HepG2 (cell line): Measurements from ENCODE around the gene C14orf119. TPM values are rescaled to one million over a fixed set of nuclear protein-coding genes. Genes with fewer than 3 reads are reported as not detected.
A peak's percentile ranks its signal among the peaks of the same experiment; 100 is the strongest.

Source experiments
- ARNTL ChIP-seq: sonication (generic); formaldehyde crosslinking; IDR thresholded peaks from 2 replicates; pipeline ENCODE4 v1.4.0; 2020; ENCODE audit warnings: mild to moderate bottlenecking, missing genetic modification reagents
- CHD4 ChIP-seq: fragments of 200-600 bp; sonication (generic); IDR thresholded peaks from 2 replicates; pipeline ENCODE4 v1.7.0; 2017; ENCODE audit warnings: mild to moderate bottlenecking, low read length, borderline replicate concordance
- CREM ChIP-seq, 2 experiments: sonication (generic) in 1 of 2; formaldehyde crosslinking in 1 of 2; IDR thresholded peaks; 2 replicates each; pipeline versions ENCODE4 v1.4.0 to v1.6.1; 2016 to 2020; ENCODE audit warnings: antibody characterized with exemption in 1 of 2, mild to moderate bottlenecking in 1 of 2, missing genetic modification reagents in 1 of 2
- FOXP4 ChIP-seq: sonication (generic); formaldehyde crosslinking; IDR thresholded peaks from 2 replicates; pipeline ENCODE4 v1.4.0; 2020; ENCODE audit warnings: missing genetic modification reagents
- GABPB1 ChIP-seq: IDR thresholded peaks from 2 replicates; pipeline ENCODE4 v1.6.1; 2016; ENCODE audit warnings: mild to moderate bottlenecking, missing genetic modification reagents, moderate library complexity, missing compliant biosample characterization
- HNRNPUL1 ChIP-seq: fragments of 200-400 bp; formaldehyde crosslinking; IDR thresholded peaks from 2 replicates; pipeline ENCODE4 v1.6.1; 2017; ENCODE audit warnings: low read depth, mild to moderate bottlenecking, low read length, moderate library complexity
- JUNB ChIP-seq: sonication (generic); formaldehyde crosslinking; IDR thresholded peaks from 2 replicates; pipeline ENCODE4 v1.8.0; 2022; ENCODE audit warnings: missing genetic modification reagents, mild to moderate bottlenecking, borderline replicate concordance
- JUND ChIP-seq: sonication (generic); formaldehyde crosslinking; IDR thresholded peaks from 2 replicates; pipeline ENCODE4 v1.8.0; 2022; ENCODE audit warnings: mild to moderate bottlenecking, missing genetic modification reagents
- MAFF ChIP-seq: IDR thresholded peaks from 2 replicates; pipeline ENCODE4 v1.6.1; 2011; ENCODE audit warnings: low read depth, low read length, improper control_type of control experiment
- MEIS1 ChIP-seq: sonication (generic); formaldehyde crosslinking; IDR thresholded peaks from 2 replicates; pipeline ENCODE4 v1.9.0; 2021; ENCODE audit warnings: mild to moderate bottlenecking, missing genetic modification reagents, moderate library complexity, borderline replicate concordance
- NR2F6 ChIP-seq, 2 experiments: IDR thresholded peaks; 2 replicates each; pipeline ENCODE4 v1.6.1; 2016; ENCODE audit warnings: antibody characterized with exemption in 1 of 2, mild to moderate bottlenecking in 1 of 2
- PATZ1 ChIP-seq: sonication (generic); formaldehyde crosslinking; IDR thresholded peaks from 2 replicates; pipeline ENCODE4 v1.4.0; 2020; ENCODE audit warnings: missing genetic modification reagents
- PHF20 ChIP-seq: sonication (generic); formaldehyde crosslinking; IDR thresholded peaks from 2 replicates; pipeline ENCODE4 v1.5.0; 2020; ENCODE audit warnings: mild to moderate bottlenecking, missing genetic modification reagents
- REL ChIP-seq: sonication (generic); formaldehyde crosslinking; conservative IDR thresholded peaks from 2 replicates; pipeline ENCODE4 v1.8.0; 2022; ENCODE audit warnings: mild to moderate bottlenecking, missing genetic modification reagents, moderate library complexity
- SOX13 ChIP-seq, 3 experiments: fragments of 450-650 bp in 1 of 3; sonication (generic) in 1 of 3; formaldehyde crosslinking in 1 of 3; IDR thresholded peaks in 2 of 3; conservative IDR thresholded peaks in 1 of 3; 2 replicates each; pipeline versions ENCODE4 v1.5.0 to v1.6.1; 2016 to 2020; ENCODE audit warnings: antibody characterized with exemption in 1 of 3, mild to moderate bottlenecking in 1 of 3, missing compliant biosample characterization in 1 of 3, missing genetic modification reagents in 1 of 3, moderate library complexity in 1 of 3
- THAP11 ChIP-seq: IDR thresholded peaks from 2 replicates; pipeline ENCODE4 v1.6.1; 2016; ENCODE audit warnings: missing biosample characterization, missing genetic modification reagents
- U2AF2 ChIP-seq: fragments of 200-400 bp; formaldehyde crosslinking; IDR thresholded peaks from 2 replicates; pipeline ENCODE4 v1.6.1; 2017; ENCODE audit warnings: low read depth, mild to moderate bottlenecking, low read length
- ZBTB7A ChIP-seq: sonication (generic); formaldehyde crosslinking; IDR thresholded peaks from 2 replicates; pipeline ENCODE4 v1.8.0; 2022; ENCODE audit warnings: mild to moderate bottlenecking, missing genetic modification reagents
- ZFP62 ChIP-seq: sonication (generic); formaldehyde crosslinking; IDR thresholded peaks from 2 replicates; pipeline ENCODE4 v1.4.0; 2020; ENCODE audit warnings: missing genetic modification reagents
- ZFYVE20 ChIP-seq: sonication (generic); formaldehyde crosslinking; IDR thresholded peaks from 2 replicates; pipeline ENCODE4 v1.8.0; 2023; ENCODE audit warnings: low read depth, mild to moderate bottlenecking, moderate library complexity, missing genetic modification reagents, borderline replicate concordance
- ZNF256 ChIP-seq: sonication (generic); formaldehyde crosslinking; conservative IDR thresholded peaks from 2 replicates; pipeline ENCODE4 v1.4.0; 2020; ENCODE audit warnings: missing genetic modification reagents
- ZNF367 ChIP-seq: sonication (generic); formaldehyde crosslinking; IDR thresholded peaks from 2 replicates; pipeline ENCODE4 v1.4.0; 2020; ENCODE audit warnings: missing genetic modification reagents, borderline replicate concordance
- ZNF691 ChIP-seq: sonication (generic); formaldehyde crosslinking; IDR thresholded peaks from 2 replicates; pipeline ENCODE4 v1.4.0; 2020; ENCODE audit warnings: missing genetic modification reagents, low read depth, mild to moderate bottlenecking, borderline replicate concordance
- ZSCAN30 ChIP-seq: sonication (generic); formaldehyde crosslinking; IDR thresholded peaks from 2 replicates; pipeline ENCODE4 v1.5.0; 2020; ENCODE audit warnings: mild to moderate bottlenecking, missing genetic modification reagents
- polyA plus RNA-seq, 8 experiments: library from polyadenylated mRNA; depleted of rRNA in 3 of 8; stranded (reverse) in 7 of 8; unstranded in 1 of 8; fragments of >200 nt; fragmentation: Illumina TruSeq in 4 of 8; extraction: Trizol in 4 of 8; gene quantifications; 2 replicates each; pipeline versions ENCODE4 v1.2.1 to v1.2.3, GENCODE V29; 2011 to 2016; ENCODE audit warnings: low read depth in 4 of 8, missing spikeins in 1 of 8, mixed read lengths in 1 of 8; ENCODE audit not compliant: insufficient read depth in 1 of 8
- total RNA-seq, 5 experiments: library from RNA; depleted of rRNA; stranded (reverse); fragments of >200 nt; fragmentation: Illumina TruSeq; extraction: Trizol; gene quantifications; 2 replicates each; pipeline ENCODE4 v1.2.3, GENCODE V29; 2016; ENCODE audit warnings: low read depth in 1 of 5

C14orf119 gene
- total and polyA plus RNA-seq, 2 of the 13 experiments (the other 11 are each of a cell fraction or from before 2014, with no cell fraction given) = 117 to 206 TPM

- TF ChIP-seq U2AF2 = no peak
- TF ChIP-seq ZFP62 (CRISPR knock-in tag) = no peak
- peak; percentile 90 for TF ChIP-seq THAP11 (CRISPR knock-in tag)
- no peak for TF ChIP-seq REL (CRISPR knock-in tag)
- peak; percentile 85 for TF ChIP-seq ZNF256 (CRISPR knock-in tag)
- TF ChIP-seq HNRNPUL1 = no peak
- TF ChIP-seq ZSCAN30 = no peak
- TF ChIP-seq ZNF367 (CRISPR knock-in tag) = no peak
- TF ChIP-seq ZNF691 (CRISPR knock-in tag) = no peak; the same call in 1 of the 2 replicates
- TF ChIP-seq JUNB (CRISPR knock-in tag) = no peak
- TF ChIP-seq GABPB1 (CRISPR knock-in tag) = peak; percentile 96
- no peak for TF ChIP-seq NR2F6 (IDR thresholded peaks at IDR 0.05)
- TF ChIP-seq NR2F6 (CRISPR knock-in tag; IDR thresholded peaks at IDR 0.05) = peak; percentile 49
- peak; percentile 99 for TF ChIP-seq PATZ1 (CRISPR knock-in tag)
- peak; percentile 5; the same call in 1 of the 2 replicates for TF ChIP-seq MAFF
- no peak for TF ChIP-seq MEIS1 (CRISPR knock-in tag)
- TF ChIP-seq PHF20 (CRISPR knock-in tag) = no peak
- 0 out of 2 replicates have a peak, but pooled peaks have one; percentile 17 for TF ChIP-seq FOXP4 (CRISPR knock-in tag)
- TF ChIP-seq CHD4 = peak; percentile 87; the same call in 1 of the 2 replicates
- TF ChIP-seq ZFYVE20 (CRISPR knock-in tag) = peak; percentile 81; the same call in 1 of the 2 replicates
- peak; percentile 85 for TF ChIP-seq SOX13 (IDR thresholded peaks at IDR 0.05)
- no peak; a peak in 1 of 4 replicates for TF ChIP-seq SOX13 (CRISPR knock-in tag; conservative IDR thresholded peaks at IDR 0.05 in 1 of 2, IDR thresholded peaks at IDR 0.05 in 1 of 2)
- TF ChIP-seq ZBTB7A (CRISPR knock-in tag) = no peak; the same call in 1 of the 2 replicates
- TF ChIP-seq ARNTL = 0 out of 2 replicates have a peak, but pooled peaks have one; percentile 14
- TF ChIP-seq CREM (IDR thresholded peaks at IDR 0.05) = peak; percentile 88
- TF ChIP-seq CREM (CRISPR knock-in tag; IDR thresholded peaks at IDR 0.05) = no peak
- peak; percentile 46; the same call in 1 of the 2 replicates for TF ChIP-seq JUND (CRISPR knock-in tag)
Measured at GRCh38 chr14:23095196-23096108, at the start of gene C14orf119 (continued).
